GM21529 (cell line): ENCODE data around the gene TBPL1.
"Not testable (repeated sequence)": the region's sequence is repeated elsewhere in the genome, so short reads cannot be mapped to it uniquely, and the experiment has no call there.

Source experiments
- ATAC-seq: cut with Tn5 transposase; IDR thresholded peaks from one replicate; pipeline ENCODE4 v1.9.1; 2021; ENCODE audit not compliant: unreplicated experiment

TBPL1 gene

DNA sequence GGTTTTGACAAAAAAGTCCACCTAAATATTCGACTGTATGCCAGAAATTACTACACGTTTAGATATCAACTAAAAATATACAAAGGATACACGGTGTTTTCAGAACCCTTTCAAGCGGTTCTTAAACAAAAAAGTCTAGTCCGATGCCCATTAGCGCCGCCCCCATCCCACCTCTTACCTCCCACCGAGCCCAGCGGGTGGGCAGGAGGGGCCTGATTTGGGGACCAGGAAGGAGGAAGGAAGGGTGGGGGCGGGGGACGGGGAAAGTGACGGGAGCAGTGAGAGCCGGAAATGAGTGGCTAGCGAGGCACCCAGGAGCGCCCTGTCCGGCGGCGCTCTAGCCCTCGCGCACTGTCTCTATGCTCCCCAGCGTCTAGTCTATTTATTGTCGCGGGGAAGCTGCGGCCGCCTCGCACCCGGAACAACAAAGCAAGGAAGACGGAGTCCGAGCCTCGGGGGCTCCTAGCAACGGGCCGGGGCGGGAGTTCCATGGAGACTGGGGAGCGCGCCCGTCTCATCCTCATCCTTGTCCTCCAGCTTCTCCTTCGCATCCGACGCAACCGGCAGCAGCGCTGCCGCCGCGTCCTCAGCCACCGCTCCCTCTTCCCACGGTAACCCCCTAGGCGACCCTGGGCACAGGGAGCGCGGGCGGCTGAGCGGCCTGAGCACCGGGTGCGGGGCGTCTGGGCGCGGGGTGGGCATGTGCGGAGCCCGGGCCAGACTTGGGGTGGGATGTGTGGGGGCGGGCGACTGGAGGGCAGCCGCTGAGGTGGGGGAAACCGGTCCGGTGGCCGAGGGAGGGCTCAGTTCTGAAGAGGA lies at the start of gene TBPL1:
Gene TBPL1, plus strand, starts transcription at position 410 of the 819 bp plus-strand sequence. CDS start 26,902 bp downstream, outside the sequence.
- peak; percentile 85 for ATAC-seq

DNA sequence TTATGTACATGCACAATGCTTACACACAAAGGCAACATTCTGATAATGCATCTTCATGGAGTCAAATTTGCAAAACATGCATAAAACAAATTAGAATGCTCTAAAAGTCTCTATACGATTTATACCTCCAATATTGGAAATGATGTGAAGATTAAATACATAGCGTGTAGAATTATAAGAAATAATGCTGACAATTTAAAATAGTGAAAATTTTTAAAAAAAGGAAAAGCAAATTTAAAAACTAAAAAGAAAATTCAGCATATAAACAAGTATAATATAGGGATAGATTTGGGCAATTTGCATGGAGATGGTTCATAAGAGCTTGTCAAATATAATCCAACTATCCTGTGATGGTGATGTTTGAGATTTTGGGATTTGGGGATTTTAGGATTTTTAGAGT lies 49.2 kb upstream of the TBPL1 start:
- ATAC-seq = no peak

DNA sequence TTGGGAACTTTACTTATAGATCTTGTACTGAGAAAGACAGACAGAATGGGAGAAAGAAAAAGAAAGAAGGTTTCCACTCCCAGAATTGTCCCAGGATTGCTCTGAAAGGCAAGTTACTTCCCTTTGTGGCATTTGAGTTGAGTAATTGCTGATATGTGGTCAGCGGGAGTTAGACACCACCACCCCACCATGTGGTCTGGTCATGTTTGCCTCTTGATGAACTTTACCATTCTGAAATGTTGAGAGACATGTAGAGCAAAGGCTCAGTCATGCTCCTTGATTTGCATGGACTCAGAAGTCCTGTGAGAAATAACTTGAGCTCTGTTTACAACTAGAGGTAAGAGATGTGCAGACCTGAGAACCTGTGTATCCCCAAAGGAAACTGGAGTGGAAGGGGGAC lies 47.0 kb upstream of the TBPL1 start:
- ATAC-seq = no peak

DNA sequence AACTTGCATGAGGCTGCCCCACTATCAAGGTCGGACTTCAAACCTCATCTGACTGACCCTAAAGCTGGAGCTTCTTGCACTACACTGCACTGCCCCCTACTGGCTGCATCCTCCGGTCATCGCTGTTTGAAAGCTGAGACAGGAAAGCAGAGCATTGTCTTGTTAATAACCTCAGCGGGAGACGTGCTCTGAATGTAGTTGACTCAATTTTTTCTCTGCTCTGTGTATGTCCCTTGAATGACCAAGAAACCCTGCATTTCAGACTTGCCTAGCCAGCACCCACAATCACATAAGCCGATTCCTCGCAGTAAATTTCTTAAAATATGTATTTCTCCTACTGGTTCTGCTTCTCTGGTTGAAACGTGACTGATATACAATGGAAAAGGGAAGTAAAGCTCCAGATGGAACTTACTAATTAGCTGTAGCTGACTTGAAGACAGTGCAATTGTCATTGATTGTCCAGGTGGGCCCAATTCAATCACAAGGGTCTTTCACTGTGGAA lies 36.3 kb upstream of the TBPL1 start:
- ATAC-seq = peak; percentile 81

DNA sequence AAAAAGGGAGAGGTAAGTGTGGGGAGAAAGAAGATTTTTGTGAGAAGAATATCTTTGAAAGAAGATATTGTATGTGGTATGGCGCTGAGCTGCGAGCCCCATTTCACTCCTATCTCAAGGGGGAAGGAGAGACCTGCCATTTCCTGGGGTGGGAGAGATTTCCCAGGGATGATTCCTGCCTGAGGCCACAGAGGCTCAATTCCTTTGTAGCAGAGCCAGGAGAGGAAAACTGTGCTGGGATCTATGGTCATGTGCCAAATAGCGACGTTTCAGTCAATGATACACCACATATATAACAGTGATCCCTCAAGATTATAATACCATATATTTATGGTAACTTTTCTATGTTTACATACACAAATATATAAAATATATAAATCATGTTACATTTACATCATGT lies 35.2 kb upstream of the TBPL1 start:
- no peak for ATAC-seq

DNA sequence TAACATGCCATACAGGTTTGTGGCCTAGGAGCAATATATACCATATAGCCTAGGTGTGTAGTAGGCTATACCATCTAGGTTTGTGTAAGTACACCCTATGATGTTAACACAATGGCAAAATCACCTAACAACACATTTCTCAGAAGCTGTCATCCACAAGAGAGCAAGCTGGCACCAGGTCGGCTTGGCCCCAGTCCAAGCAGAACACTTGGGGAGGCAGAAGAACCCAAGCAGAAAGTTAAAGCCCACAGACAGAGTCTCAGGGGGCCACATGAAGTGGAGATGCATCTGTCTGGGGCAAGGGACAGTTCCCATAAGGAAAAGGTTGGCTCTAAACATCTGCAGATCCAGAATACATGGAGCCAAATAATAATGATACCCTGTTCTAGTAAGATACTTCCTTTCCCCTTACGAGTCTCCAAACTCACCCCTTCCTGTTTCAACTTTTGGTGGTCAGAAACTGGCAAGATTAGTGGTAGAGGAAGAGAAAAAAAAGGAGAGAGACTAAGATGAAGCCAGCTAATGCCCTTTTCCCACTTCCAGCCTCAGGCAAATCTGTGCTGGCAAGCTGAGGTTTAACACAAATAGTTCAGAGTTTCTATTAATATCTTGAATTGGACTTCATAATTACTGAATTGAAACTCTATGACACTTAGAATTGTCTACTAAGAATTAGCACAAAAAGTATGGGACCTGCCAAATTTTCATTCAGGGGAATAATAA lies 34.7 kb upstream of the TBPL1 start:
- ATAC-seq = no peak

DNA sequence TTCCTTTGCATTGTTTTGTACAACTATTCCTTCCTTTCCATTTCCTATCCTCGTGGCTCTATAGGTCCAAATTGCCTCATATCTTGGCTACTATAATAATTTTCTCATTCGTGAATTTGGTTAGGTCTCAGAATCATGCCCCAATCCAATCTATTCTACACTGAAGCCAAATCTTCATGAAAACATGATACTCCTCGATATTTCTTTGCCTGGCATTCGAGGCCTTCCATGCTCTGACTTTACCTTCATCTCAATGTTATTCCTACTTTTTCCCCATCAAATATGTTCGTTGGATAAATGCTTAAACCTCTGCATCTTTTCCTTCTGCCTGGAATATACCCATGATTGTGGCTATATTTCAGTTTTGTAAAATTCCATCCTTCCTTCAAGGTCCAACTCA lies 33.7 kb upstream of the TBPL1 start:
- ATAC-seq = no peak

DNA sequence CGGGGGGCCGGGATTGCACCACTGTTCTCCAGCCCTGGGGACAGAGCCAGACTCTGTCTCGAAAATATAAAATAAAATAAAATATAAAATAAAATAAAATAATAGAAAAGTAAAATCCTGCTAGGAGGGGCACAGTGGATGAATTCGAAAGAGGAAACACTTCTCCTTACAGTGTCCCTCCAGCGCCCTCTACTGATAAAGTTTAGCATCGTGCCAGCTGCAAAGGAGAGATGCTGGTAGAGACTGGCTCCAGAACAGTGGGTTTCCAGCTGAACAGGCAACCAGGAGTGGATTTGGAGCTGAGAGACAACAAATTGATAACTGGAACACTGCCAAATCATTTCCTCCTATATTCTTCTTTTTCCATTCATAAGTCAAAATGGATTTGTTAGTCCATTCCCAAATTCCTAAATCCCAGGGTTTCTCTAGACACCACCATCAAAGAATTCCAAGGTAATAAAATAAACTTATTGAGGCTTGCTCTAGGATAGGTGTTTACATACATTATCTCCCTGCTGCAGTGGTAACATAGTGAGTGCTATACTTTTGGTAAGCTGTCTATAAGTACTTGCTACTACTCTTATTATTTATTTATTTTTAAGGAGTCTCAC lies 31.7 kb upstream of the TBPL1 start:
- ATAC-seq = peak; percentile 66

DNA sequence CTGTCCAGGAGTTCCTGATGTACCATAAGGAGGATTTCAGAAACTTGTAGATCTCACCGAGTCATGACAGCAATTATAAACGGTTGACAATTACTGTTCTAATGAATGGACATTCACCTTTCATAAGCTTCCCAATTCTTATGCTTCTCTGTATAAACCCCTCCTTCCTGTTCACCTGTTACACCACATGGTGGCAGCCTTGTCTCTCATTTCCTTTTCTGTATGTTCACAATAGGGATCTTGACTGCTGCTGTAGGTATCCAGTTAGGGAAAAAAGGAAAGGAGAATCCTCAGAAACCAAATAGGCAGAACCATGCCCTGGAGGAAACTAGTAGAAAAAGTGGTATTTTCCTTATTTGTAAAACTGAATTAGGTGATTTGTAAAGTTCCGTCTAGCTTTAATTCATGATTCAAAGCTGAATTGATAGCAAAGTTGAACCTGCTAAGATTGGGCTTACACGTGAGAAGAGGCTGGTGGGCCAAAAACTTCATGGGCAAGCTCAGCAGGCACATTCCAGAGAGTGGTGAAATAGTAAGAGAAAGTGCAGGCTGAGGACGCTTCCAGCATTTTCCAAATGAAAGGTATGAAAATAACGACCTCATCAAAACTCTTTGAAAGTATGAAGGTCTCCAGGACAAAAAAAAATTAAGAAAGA lies 29.0 kb upstream of the TBPL1 start:
- peak; percentile 81 for ATAC-seq

DNA sequence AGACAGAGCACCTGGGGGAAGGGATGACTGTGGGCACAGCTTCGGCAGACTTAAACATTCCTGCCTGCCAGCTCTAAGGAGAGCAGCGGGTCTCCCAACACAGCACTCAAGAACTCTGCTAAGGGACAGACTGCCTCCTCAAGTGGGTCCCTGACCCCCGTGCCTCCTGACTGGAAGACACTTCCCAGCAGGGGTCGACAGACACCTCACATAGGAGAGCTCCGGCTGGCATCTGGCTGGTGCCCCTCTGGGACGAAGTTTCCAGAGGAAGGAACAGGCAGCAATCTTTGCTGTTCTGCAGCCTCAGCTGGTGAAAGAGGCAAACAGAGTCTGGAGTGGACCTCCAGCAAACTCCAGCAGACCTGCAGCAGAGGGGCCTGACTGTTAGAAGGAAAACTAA lies 21.8 kb upstream of the TBPL1 start:
- not testable (repeated sequence) for ATAC-seq

DNA sequence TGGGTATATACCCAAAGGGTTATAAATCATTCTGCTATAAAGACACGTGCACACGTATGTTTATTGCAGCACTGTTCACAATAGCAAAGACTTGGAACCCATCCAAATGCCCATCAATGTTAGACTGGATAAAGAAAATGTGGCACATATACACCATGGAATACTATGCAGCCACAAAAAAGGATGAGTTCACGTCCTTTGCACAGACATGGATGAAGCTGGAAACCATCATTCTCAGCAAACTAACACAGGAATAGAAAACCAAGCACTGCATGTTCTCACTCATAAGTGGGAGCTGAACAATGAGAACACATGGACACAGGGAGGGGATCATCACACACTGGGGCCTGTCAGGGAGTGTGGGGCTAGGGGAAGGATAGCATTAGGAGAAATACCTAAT lies 16.7 kb upstream of the TBPL1 start:
- ATAC-seq = not testable (repeated sequence)

DNA sequence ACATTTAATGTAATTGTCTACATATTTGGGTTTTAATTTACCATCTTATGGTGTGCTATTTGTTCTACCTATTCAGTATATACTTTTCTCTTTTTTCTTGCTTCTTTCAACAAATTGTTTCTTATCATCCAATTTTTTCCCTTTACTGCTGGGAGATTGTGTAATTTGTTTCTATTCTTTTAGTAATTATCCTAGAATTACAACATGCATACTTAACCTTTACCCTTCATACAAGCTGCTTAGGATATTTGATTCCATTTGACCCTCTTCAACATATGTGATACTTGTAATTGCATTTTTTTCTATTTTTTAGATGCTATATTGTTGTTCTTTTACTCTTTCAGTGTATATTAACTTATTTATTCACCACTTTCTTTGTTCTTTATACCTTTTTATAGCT lies 15.1 kb upstream of the TBPL1 start:
- no peak for ATAC-seq

DNA sequence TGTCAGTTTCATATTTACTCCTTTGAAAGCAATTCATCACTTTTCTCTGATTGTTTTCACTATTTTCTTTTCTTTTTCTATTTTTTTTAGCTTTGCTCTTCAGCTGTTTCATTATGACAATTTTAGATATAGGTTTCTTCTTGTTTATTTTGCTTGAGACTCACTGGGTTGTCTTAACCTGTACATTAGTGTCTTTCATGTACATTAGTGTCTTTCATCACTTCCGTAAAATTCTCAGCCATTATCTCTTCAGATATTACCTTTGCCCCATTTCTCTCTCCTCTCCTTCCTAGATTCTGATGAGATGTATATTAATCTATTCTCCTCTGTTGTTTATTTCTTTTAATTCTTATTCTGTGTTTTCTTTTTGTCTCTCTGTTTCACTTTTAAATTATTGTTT lies 14.5 kb upstream of the TBPL1 start:
- ATAC-seq = no peak

DNA sequence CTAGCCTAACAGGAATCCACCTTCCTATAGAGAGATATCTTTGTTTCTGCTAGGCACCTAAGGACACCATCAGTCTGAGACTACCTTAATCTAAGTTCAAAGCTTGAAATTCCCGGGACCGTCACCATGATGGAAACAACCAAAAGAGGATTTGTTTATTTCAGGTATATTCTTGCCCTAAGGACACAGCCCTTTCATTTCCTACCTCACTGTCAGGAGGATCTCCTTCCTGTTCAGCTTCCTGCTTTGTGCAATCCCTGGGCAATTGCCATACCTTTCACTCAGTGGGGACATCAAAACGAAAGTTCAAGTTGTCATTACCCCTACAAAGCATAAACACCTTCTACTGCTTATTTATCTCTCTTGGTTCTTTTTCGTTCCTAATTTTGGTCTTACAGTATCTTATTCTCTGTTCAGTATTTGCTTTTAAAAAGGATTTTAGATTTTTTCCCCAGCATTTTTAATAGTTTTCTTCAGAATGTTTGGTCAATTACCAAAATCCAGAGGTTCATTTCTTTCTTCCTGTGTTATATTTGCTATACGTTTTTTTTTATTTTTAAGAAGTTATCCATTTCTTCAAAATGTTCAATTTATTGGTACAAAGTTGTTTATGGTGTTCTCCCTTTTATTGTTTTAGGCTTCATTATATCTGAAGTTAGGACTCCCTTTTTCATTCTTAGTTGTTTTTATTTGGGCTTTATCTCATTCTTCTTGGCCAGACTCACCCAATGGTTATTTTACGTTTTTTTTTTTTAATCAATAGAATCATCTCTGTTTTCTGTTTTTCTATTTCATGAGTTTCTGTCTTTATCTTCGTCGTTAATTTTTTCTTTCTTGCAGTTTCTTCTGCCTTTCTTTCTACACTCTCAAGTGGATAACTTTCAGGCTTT lies 13.0 kb upstream of the TBPL1 start:
- no peak for ATAC-seq

DNA sequence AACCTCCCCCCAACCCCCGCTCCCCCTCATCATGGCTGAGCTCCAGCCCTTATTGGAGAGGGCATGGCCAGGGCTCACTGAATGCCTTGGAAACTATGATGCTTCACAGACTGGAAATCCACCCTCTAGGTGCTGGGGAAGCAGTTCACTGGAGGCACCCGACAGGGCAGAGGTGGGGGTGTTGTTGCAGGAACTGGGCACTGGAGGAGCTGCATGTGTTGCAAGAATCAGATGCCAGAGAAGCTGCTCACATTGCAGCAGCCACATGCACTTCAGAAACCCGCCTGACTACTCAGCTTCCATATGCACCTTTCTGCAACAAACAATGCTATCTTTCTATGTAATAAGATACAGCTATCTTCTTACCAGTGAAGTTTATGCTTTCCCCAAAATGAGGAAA lies 7.9 kb upstream of the TBPL1 start:
- ATAC-seq = no peak

DNA sequence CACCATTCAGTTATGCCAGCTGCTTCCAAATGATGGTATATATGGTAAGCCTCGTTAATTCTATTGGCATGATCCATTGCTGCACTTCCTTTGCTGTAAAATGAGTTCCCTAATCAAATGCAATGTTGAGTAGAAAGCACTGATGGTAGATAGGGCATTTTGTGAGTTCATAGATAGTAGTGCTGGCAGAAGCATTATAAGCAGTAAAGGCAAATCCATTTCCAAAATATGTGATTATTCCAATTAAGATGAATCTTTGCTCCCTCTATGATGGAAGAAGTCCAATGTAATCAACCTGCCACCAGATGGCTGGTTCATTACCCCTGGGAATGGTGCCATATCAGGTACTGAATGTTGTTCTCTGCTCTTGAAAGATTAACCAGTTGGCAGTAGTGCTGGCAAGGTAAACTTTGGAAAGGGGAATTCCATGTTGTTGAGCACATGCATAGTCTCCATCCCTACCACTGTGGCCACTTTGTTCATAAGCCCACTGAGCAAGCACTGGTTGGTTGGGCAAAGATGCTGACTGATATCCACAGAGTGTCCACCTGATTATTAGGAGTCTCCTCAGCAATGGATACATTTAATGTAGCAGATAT lies 5.6 kb upstream of the TBPL1 start:
- no peak for ATAC-seq

DNA sequence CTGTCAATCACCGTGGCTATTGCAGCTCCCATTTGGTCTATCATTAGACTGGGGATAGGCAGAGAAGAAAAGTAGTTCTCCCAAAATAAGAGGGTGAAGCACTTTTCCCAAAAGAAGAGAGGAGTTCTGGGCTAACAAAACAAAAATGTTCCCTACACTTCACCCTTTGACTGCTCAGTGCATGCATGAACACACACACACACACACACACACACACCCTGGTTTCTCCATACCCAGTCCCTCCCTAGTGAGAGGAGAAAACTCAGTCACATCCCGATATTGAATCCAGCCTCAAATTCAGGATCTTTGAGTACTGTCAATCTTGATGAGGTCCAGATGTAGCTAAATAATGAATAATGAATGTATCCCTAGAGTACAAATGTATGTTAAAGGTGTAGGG lies 4.6 kb upstream of the TBPL1 start:
- no peak for ATAC-seq

DNA sequence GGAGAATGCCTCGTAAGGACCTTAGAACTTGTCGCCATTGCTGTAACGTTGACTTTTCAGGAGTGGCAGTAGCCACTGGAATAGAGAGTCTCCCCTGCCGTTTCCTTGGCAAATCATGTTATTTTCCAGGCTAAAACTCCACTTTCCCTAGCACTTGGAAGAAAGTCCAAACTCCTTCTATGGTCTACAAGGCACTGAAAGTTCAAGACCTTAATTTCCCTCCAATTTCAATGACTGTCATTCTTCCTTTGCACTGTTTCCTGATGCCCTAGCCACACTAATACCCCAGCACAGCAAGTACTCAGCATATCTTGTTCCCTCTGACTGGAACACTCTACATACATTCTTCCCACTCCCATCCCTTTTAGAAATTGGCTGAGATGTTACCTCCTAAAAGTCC lies 1.8 kb upstream of the TBPL1 start:
- ATAC-seq = no peak

DNA sequence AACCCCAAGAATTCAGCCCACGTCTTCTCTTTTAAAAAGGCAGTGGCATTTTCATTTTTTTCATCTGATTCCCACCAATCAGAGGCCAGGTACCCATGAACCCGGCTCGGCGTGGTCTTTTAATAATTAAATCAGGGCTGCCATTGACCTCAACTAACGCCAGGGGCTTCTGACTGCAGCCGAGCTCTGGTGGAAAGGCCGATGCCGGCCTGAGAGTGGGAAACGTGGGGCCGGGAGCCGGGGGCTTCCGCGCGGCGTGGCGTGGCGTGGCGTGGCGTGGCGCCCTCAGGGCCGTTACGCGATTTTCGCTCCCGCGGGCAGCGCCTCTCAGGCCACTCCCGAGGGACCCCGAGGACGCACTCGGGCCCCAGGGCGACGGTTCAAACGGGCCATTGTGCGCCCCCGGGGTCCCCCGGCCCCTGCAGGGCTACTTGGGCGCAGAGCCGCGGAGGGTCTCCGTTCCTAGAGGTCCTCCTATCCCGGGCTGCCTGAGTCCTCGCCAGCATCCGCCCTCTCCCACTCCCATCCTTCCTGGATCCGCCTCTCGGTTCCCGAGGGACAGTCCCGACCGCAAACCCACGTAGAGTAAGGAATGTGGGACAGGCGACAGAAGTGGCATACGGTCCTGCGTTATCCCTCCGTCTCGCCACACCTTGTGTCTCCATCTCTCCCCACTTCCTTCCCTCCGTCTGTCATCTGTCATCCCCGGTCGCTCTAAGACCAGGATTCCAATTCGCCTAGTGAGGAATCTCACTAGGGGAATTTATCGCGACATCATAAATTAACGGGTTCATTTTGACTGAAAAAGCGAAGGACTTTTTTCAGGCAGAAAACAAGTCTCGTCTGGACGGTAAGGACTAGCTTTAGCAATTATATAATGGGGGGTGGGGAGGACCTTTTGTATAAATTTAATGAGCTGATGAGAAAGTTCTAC lies 876 bp upstream of the TBPL1 start:
- ATAC-seq = peak; percentile 46
